ENCODE measurements around the gene HS6ST1. TPM values are rescaled to one million over a fixed set of nuclear protein-coding genes. Genes with fewer than 3 reads are reported as not detected.

The HS6ST1 gene
- total RNA-seq, 1 donor from 2014 or later, result 19.2 TPM

DNA sequence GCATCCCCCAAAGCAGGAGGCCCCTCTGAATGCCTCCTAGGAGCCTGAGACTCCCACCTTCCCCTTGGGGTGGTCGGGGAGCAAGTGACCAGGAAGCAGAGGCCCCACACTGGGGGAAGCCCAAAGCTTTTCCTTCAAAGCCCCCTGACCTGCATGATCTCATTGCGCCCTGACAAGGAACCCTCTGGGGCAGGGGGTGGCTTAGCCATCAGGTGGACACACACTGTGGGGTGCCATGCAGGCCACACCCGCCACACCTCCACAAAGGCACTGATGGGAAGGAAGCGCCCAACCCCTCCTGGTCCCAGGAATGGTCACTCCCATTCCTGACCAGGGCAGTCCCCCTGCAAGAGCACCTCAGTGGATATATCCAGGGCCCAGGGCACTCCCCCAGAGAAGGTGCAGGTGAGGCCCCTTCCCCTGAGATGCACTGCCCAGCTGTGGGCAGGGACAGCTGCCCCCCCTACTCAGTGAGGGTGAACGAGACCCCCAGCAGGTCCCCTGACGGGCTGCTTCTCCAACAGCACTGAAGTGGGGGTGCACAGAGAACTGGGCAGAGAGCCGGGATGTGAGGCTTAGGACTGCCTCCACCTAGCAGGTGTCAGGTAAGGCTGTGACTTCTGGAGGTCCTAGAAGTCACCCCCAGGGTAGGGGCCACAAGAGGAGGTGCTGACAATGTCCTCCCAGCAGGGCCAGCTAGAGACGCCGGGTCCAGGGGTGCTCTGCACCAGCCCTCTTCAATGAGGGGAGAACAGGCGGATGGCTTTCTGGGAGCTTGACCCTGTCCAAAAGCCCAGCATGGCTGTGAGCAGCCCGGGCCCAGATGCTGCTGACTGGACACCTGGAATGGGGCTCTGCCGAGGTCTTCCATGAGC is 31.5 kb downstream of the HS6ST1 start:
- DNase-seq (ENCODE audit: low read depth) (no peak), FAIRE-seq (no peak)
- TF ChIP-seq, protein P1, sequence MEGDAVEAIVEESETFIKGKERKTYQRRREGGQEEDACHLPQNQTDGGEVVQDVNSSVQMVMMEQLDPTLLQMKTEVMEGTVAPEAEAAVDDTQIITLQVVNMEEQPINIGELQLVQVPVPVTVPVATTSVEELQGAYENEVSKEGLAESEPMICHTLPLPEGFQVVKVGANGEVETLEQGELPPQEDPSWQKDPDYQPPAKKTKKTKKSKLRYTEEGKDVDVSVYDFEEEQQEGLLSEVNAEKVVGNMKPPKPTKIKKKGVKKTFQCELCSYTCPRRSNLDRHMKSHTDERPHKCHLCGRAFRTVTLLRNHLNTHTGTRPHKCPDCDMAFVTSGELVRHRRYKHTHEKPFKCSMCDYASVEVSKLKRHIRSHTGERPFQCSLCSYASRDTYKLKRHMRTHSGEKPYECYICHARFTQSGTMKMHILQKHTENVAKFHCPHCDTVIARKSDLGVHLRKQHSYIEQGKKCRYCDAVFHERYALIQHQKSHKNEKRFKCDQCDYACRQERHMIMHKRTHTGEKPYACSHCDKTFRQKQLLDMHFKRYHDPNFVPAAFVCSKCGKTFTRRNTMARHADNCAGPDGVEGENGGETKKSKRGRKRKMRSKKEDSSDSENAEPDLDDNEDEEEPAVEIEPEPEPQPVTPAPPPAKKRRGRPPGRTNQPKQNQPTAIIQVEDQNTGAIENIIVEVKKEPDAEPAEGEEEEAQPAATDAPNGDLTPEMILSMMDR (IDR thresholded peaks at IDR 0.05; ENCODE audit: insufficient read depth, low read length, severe bottlenecking), result no peak
- Histone ChIP-seq H3K27me3 (ENCODE audit: control insufficient read depth, insufficient read depth, low read length) (no peaks in the 10 kb centered on the region), H3K4me3 (ENCODE audit: low read depth, low read length) (no peak overlapping the region), H3K36me3 (ENCODE audit: control insufficient read depth, insufficient read depth, low read length) (peaks cover 23% of the 10 kb centered on the region)

DNA sequence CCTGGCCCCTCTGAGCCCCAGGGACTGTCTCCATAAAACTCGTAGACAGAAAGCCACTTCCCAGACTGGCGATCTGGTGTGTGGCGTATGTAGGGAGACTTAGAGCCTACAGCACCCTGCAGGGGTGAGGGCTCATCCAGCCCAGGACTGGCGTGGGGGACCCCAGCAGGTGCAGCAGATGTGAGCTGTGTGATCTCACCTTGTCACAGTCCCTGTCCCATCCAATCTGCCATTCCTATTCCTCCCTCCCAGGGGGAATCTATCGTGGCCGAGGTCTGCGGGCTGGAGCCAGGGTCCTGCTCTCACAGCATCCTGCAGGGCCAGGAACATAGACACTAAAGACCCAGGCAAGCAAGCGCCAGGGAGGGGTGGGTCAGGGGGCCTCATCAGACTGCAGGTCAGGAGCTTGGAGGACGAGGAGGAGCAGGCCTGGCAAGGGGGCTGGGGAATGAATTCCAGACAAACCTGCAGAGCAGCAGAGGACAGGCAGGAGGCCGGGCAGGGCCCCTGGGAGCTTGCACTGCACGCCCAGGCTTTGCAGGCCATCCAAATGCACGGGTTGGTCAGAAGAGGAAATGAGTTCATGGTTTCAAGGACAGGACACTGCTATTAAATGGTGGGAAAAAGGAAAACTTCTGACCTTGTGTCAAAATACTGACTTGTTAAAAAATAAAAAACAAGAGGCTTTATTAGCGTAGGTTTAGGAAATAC is 32.5 kb downstream of the HS6ST1 start:
- Histone ChIP-seq H3K36me3 (ENCODE audit: control insufficient read depth, insufficient read depth, low read length) (peaks cover 19% of the 10 kb centered on the region), H3K4me3 (ENCODE audit: low read depth, low read length) (no peak overlapping the region), H3K27me3 (ENCODE audit: control insufficient read depth, insufficient read depth, low read length) (no peaks in the 10 kb centered on the region)
- TF ChIP-seq, protein P1 (IDR thresholded peaks at IDR 0.05; ENCODE audit: insufficient read depth, low read length, severe bottlenecking), result no peak
- DNase-seq (ENCODE audit: low read depth) (no peak), FAIRE-seq (no peak)

DNA sequence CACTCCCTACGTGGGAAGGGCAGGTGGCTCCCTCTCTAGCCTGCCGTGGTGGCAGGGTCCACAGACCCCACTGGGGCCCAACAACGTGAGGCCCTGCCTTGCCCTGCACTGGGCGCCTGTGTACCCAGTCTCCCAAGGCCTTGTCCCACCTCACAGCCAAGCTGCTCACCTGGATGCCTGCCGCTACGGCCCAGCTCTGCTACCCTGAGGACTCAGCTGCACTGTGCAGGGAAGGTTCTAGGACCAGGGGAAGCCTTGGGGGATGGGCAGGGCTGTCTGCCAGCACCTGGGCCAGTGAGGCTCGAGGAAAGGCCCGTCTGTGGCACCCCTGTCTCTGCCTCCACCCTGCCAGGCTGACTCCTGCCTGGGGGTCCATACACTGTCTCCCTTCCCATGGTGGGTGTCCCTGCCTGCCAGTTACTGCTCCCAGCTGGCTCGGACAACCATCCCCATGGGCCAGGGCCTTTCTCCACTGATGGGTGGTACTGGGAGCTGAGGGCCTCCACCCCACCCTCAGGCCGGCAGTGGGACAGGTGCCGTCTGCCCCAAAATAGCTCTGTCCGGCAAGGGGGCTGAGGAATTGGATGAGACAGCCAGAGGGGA is 33.2 kb downstream of the HS6ST1 start:
- peaks cover 20% of the 10 kb centered on the region for H3K36me3 ChIP-seq (ENCODE audit: control insufficient read depth, insufficient read depth, low read length)
- TF ChIP-seq, protein P1 (IDR thresholded peaks at IDR 0.05; ENCODE audit: insufficient read depth, low read length, severe bottlenecking), result no peak
- FAIRE-seq (no peak), DNase-seq (ENCODE audit: low read depth) (no peak)
- H3K4me3 ChIP-seq (ENCODE audit: low read depth, low read length), result no peak overlapping the region
- H3K27me3 ChIP-seq (ENCODE audit: control insufficient read depth, insufficient read depth, low read length), result no peaks in the 10 kb centered on the region

DNA sequence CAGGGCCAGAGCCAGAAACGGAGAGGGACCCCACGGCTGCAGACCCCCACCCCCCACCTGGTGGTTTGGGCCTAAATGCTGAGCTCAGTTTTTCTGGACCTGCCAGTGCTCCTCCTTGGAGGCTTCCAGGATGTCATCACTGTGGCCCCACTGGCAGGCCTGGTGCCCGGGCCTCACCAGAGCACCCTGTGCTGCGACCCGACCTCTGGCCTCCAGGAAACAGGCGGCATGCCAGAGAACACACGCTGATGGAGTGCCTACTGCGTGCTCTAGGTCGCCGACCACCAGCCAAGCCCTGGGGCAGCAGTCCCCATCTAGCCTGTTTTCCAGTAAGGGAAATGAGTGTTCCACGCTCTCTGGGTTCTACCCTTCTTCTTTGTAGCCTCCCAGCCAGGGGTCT is 33.8 kb downstream of the HS6ST1 start:
- no peak for DNase-seq (ENCODE audit: low read depth)
- Histone ChIP-seq H3K36me3 (ENCODE audit: control insufficient read depth, insufficient read depth, low read length) (peaks cover 20% of the 10 kb centered on the region), H3K4me3 (ENCODE audit: low read depth, low read length) (no peak overlapping the region), H3K27me3 (ENCODE audit: control insufficient read depth, insufficient read depth, low read length) (no peaks in the 10 kb centered on the region)
- FAIRE-seq, result no peak
- TF ChIP-seq, protein P1 (IDR thresholded peaks at IDR 0.05; ENCODE audit: insufficient read depth, low read length, severe bottlenecking), result no peak

DNA sequence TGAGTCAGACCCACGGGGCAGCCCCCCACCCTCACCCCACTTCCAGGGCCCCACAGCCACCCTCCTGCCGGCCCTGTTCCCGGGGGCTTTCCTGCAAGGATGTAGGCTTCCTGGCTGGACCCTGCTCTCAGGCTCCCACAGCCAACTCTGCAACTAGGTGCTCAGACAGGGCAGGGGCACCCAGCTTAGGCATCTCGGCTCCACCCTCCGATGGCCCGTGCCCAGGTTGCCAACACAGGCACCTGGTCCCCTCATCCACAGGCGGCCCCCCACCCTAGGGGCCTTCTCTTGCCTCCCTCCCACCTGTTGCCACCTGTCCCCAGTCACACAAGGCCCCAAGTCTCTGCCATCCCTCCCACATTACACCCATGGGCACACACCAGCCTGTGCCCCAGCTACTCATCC is 34.6 kb downstream of the HS6ST1 start:
- TF ChIP-seq, protein P1 (IDR thresholded peaks at IDR 0.05; ENCODE audit: insufficient read depth, low read length, severe bottlenecking), result no peak
- FAIRE-seq (no peak), DNase-seq (ENCODE audit: low read depth) (no peak)
- Histone ChIP-seq H3K36me3 (ENCODE audit: control insufficient read depth, insufficient read depth, low read length) (peaks cover 17% of the 10 kb centered on the region), H3K27me3 (ENCODE audit: control insufficient read depth, insufficient read depth, low read length) (no peaks in the 10 kb centered on the region), H3K4me3 (ENCODE audit: low read depth, low read length) (no peak overlapping the region)
